ENCODE data around the gene ELF4. TPM values are rescaled to one million over a fixed set of nuclear protein-coding genes. Genes with fewer than 3 reads are reported as not detected.

ELF4 gene
- total and polyA plus RNA-seq, 2 experiments from 2014 or later: 13.6 to 21.1 TPM

GRCh38 chrX:130055899-130056298 lies 54.4 kb downstream of the ELF4 start:
- Histone ChIP-seq H3K27me3 (no peaks in the 10 kb centered on the region), H3K4me3 (no peak overlapping the region), H3K79me2 (no peaks in the 10 kb centered on the region), H3K9me2 (replicated peaks; ENCODE audit: insufficient read depth) (no peaks in the 10 kb centered on the region), H3K4me1 (ENCODE audit: insufficient read depth) (peaks cover 4% of the 10 kb centered on the region), H3K4me2 (no peak overlapping the region), H3K27ac (no peak overlapping the region), H2AFZ (no peak overlapping the region), H3K36me3 (replicated peaks; ENCODE audit: insufficient read depth, low read depth) (no peaks in the 10 kb centered on the region), H4K20me1 (ENCODE audit: insufficient read depth, poor library complexity, severe bottlenecking) (no peaks in the 10 kb centered on the region), H3K9me3 (ENCODE audit: low read depth) (no peaks in the 10 kb centered on the region)
- no peak for DNase-seq (ENCODE audit: low spot score)
- TF ChIP-seq EZH2 (IDR thresholded peaks at IDR 0.05; ENCODE audit: borderline replicate concordance) (no peak), CTCF (IDR thresholded peaks at IDR 0.05; ENCODE audit: poor library complexity) (no peak), EZH2phosphoT487 (IDR thresholded peaks at IDR 0.05; ENCODE audit: low read depth, severe bottlenecking, unreplicated experiment) (no peak)
- 75% methylated on average over 18 of the region's 18 CpGs for WGBS (ENCODE audit: low lambda C conversion rate, missing lambda C conversion rate)

GRCh38 chrX:130055103-130055502 lies 55.2 kb downstream of the ELF4 start:
- 67% methylated on average over 11 of the region's 11 CpGs for WGBS (ENCODE audit: low lambda C conversion rate, missing lambda C conversion rate)
- no peak for DNase-seq (ENCODE audit: low spot score)
- Histone ChIP-seq H3K9me2 (replicated peaks; ENCODE audit: insufficient read depth) (no peaks in the 10 kb centered on the region), H4K20me1 (ENCODE audit: insufficient read depth, poor library complexity, severe bottlenecking) (no peaks in the 10 kb centered on the region), H3K4me1 (ENCODE audit: insufficient read depth) (peaks cover 4% of the 10 kb centered on the region), H3K27me3 (no peaks in the 10 kb centered on the region), H3K79me2 (no peaks in the 10 kb centered on the region), H3K9me3 (ENCODE audit: low read depth) (no peaks in the 10 kb centered on the region), H3K4me3 (no peak overlapping the region), H3K27ac (no peak overlapping the region), H2AFZ (no peak overlapping the region), H3K4me2 (no peak overlapping the region), H3K36me3 (replicated peaks; ENCODE audit: insufficient read depth, low read depth) (no peaks in the 10 kb centered on the region)
- TF ChIP-seq EZH2 (IDR thresholded peaks at IDR 0.05; ENCODE audit: borderline replicate concordance): no peak
- TF ChIP-seq CTCF (IDR thresholded peaks at IDR 0.05; ENCODE audit: poor library complexity): no peak
- no peak for TF ChIP-seq EZH2phosphoT487 (IDR thresholded peaks at IDR 0.05; ENCODE audit: low read depth, severe bottlenecking, unreplicated experiment)

- Histone ChIP-seq H3K27me3 (no peaks in the 10 kb centered on the region), H2AFZ (no peak overlapping the region), H3K4me3 (no peak overlapping the region), H3K9me3 (ENCODE audit: low read depth) (no peaks in the 10 kb centered on the region), H3K79me2 (no peaks in the 10 kb centered on the region), H3K27ac (no peak overlapping the region), H3K4me1 (ENCODE audit: insufficient read depth) (no peaks in the 10 kb centered on the region), H3K4me2 (no peak overlapping the region), H3K36me3 (replicated peaks; ENCODE audit: insufficient read depth, low read depth) (no peaks in the 10 kb centered on the region), H4K20me1 (ENCODE audit: insufficient read depth, poor library complexity, severe bottlenecking) (no peaks in the 10 kb centered on the region), H3K9me2 (replicated peaks; ENCODE audit: insufficient read depth) (no peaks in the 10 kb centered on the region)
- TF ChIP-seq CTCF (IDR thresholded peaks at IDR 0.05; ENCODE audit: poor library complexity) (no peak), EZH2phosphoT487 (IDR thresholded peaks at IDR 0.05; ENCODE audit: low read depth, severe bottlenecking, unreplicated experiment) (no peak), EZH2 (IDR thresholded peaks at IDR 0.05; ENCODE audit: borderline replicate concordance) (no peak)
- no peak for DNase-seq (ENCODE audit: low spot score)
- WGBS (ENCODE audit: low lambda C conversion rate, missing lambda C conversion rate): 84% methylated on average over 10 of the region's 10 CpGs
Measured at GRCh38 chrX:130053236-130053635, 57.1 kb downstream of the ELF4 start.

Measured in hepatocyte (in vitro differentiated cells).